IMR-90 (cell line): ENCODE results near the gene CAP2. TPM values are rescaled to one million over a fixed set of nuclear protein-coding genes. Genes with fewer than 3 reads are reported as not detected.

Experiments
- ATAC-seq: fragments of 200-7000 bp; cut with Tn5 transposase; 2 replicates; pipeline ENCODE4 v1.9.1; 2020; ENCODE audit warnings: low read depth, mild to moderate bottlenecking, moderate library complexity
- BruUV-seq: library from RNA; stranded (reverse); fragments of 400-500 nt; replicated peaks from 2 replicates; lab custom pipeline; 2021; lab: Mats Ljungman, UMichigan
- CTCF ChIA-PET: fragments of 300-600 bp; formaldehyde crosslinking; extraction: SDS; loops from one replicate; lab custom pipeline; 2021; ENCODE audit warnings: antibody characterized with exemption; lab: Yijun Ruan, JAX
- POLR2A ChIA-PET: fragments of 300-600 bp; sonication (Branson Sonifier 250); formaldehyde crosslinking; loops from one replicate; lab custom pipeline; 2022; ENCODE audit warnings: antibody characterized with exemption; ENCODE audit not compliant: unreplicated experiment; lab: Charles Lee
- DNase-seq: peaks from one replicate; pipeline ENCODE4 v3.0.0; 2013
- H2AFZ ChIP-seq: replicated peaks from 2 replicates; pipeline ENCODE3; 2013; ENCODE audit warnings: low read length, mild to moderate bottlenecking; ENCODE audit not compliant: poor library complexity
- H2AK5ac ChIP-seq: 2 replicates; pipeline ENCODE4 v1.6.1; 2013; ENCODE audit warnings: low read depth, low read length, inconsistent platforms
- H2AK9ac ChIP-seq: replicated peaks from 2 replicates; pipeline ENCODE3; 2013; ENCODE audit warnings: mild to moderate bottlenecking, low read depth, low read length, moderate library complexity; ENCODE audit not compliant: poor library complexity
- H2BK120ac ChIP-seq: 2 replicates; pipeline ENCODE4 v1.6.1; 2013; ENCODE audit warnings: low read depth, low read length, inconsistent platforms
- H2BK15ac ChIP-seq: 3 replicates; pipeline ENCODE4 v1.6.1; 2013; ENCODE audit warnings: low read depth, low read length, inconsistent platforms
- H2BK20ac ChIP-seq: 2 replicates; pipeline ENCODE4 v1.6.1; 2013; ENCODE audit warnings: low read depth, mild to moderate bottlenecking, inconsistent platforms, low read length, moderate library complexity
- H2BK5ac ChIP-seq: 2 replicates; pipeline ENCODE4 v1.6.1; 2013; ENCODE audit warnings: mild to moderate bottlenecking, low read depth, low read length, inconsistent platforms; ENCODE audit not compliant: poor library complexity, severe bottlenecking
- H3K14ac ChIP-seq: replicated peaks from 2 replicates; pipeline ENCODE4 v1.6.1; 2013; ENCODE audit warnings: low read depth, low read length, inconsistent platforms
- H3K18ac ChIP-seq: 2 replicates; pipeline ENCODE4 v1.6.1; 2013; ENCODE audit warnings: low read depth, low read length, control low read depth
- H3K23ac ChIP-seq: 2 replicates; pipeline ENCODE4 v1.6.1; 2013; ENCODE audit warnings: low read depth, low read length, inconsistent platforms
- H3K27ac ChIP-seq: 2 replicates; pipeline ENCODE4 v1.5.1; 2013; ENCODE audit warnings: mild to moderate bottlenecking, control low read depth, low read length; ENCODE audit not compliant: insufficient read depth
- H3K27me3 ChIP-seq: 2 replicates; pipeline ENCODE4 v1.6.1; 2013; ENCODE audit warnings: low read length; ENCODE audit not compliant: control insufficient read depth, insufficient read depth
- H3K36me3 ChIP-seq: 2 replicates; pipeline ENCODE4 v1.6.1; 2013; ENCODE audit warnings: low read length, mixed read lengths; ENCODE audit not compliant: control insufficient read depth, insufficient read depth
- H3K4ac ChIP-seq: 2 replicates; pipeline ENCODE4 v1.6.1; 2013; ENCODE audit warnings: low read depth, low read length, inconsistent platforms
- H3K4me1 ChIP-seq: 2 replicates; pipeline ENCODE4 v1.6.1; 2013; ENCODE audit warnings: low read length, mixed read lengths; ENCODE audit not compliant: control insufficient read depth, insufficient read depth
- H3K4me2 ChIP-seq: 2 replicates; pipeline ENCODE4 v1.6.1; 2013; ENCODE audit warnings: low read depth, mild to moderate bottlenecking, control low read depth, low read length, moderate library complexity
- H3K4me3 ChIP-seq: 2 replicates; pipeline ENCODE4 v1.5.1; 2013; ENCODE audit warnings: low read depth, mild to moderate bottlenecking, control low read depth, low read length, moderate library complexity; ENCODE audit not compliant: insufficient read depth
- H3K56ac ChIP-seq: 2 replicates; pipeline ENCODE4 v1.6.1; 2013; ENCODE audit warnings: low read length, inconsistent platforms; ENCODE audit not compliant: insufficient read depth; ENCODE audit errors: extremely low read depth
- H3K79me1 ChIP-seq, 2 experiments: 2 replicates each; pipeline ENCODE4 v1.6.1; 2013; ENCODE audit warnings: low read length in 2 of 2, inconsistent platforms in 1 of 2, low read depth in 1 of 2
- H3K9ac ChIP-seq: 2 replicates; pipeline ENCODE4 v1.6.1; 2013; ENCODE audit warnings: low read depth, low read length, control low read depth
- H3K9me1 ChIP-seq: 2 replicates; pipeline ENCODE4 v1.6.1; 2013; ENCODE audit warnings: low read length, inconsistent platforms; ENCODE audit not compliant: insufficient read depth
- H3K9me3 ChIP-seq: 2 replicates; pipeline ENCODE4 v1.6.1; 2013; ENCODE audit warnings: low read length; ENCODE audit not compliant: control insufficient read depth, insufficient read depth
- H4K20me1 ChIP-seq: 2 replicates; pipeline ENCODE4 v1.6.1; 2013; ENCODE audit warnings: low read length, inconsistent platforms; ENCODE audit not compliant: insufficient read depth
- H4K5ac ChIP-seq: 2 replicates; pipeline ENCODE4 v1.6.1; 2013; ENCODE audit warnings: mild to moderate bottlenecking, low read depth, low read length, control low read depth
- H4K8ac ChIP-seq, 2 experiments: 2 replicates each; pipeline ENCODE4 v1.6.1; 2013; ENCODE audit warnings: low read depth in 2 of 2, low read length in 2 of 2, control low read depth in 1 of 2, inconsistent platforms in 1 of 2
- H4K91ac ChIP-seq: 2 replicates; pipeline ENCODE4 v1.6.1; 2013; ENCODE audit warnings: low read depth, low read length, inconsistent platforms; ENCODE audit not compliant: insufficient read depth
- BHLHE40 ChIP-seq: fragments of 150-350 bp; IDR thresholded peaks from 2 replicates; pipeline ENCODE4 v1.6.1; 2016; ENCODE audit warnings: mild to moderate bottlenecking, low read depth, low read length
- CEBPB ChIP-seq: IDR thresholded peaks from 2 replicates; pipeline ENCODE4 v1.6.1; 2012; ENCODE audit warnings: low read depth, low read length, improper control_type of control experiment
- CTCF ChIP-seq: conservative IDR thresholded peaks from 2 replicates; pipeline ENCODE4 v1.5.1; 2012; ENCODE audit warnings: mild to moderate bottlenecking, low read depth, low read length, improper control_type of control experiment
- ELK1 ChIP-seq: fragments of 150-350 bp; IDR thresholded peaks from 2 replicates; pipeline ENCODE4 v1.6.1; 2016; ENCODE audit warnings: low read depth, mild to moderate bottlenecking, low read length, moderate library complexity, borderline replicate concordance
- FOS ChIP-seq: fragments of 150-350 bp; IDR thresholded peaks from 2 replicates; pipeline ENCODE4 v1.6.1; 2016; ENCODE audit warnings: low read depth, low read length
- NFE2L2 ChIP-seq: fragments of 150-350 bp; IDR thresholded peaks from 2 replicates; pipeline ENCODE4 v1.6.1; 2016; ENCODE audit warnings: low read depth, mild to moderate bottlenecking, low read length
- POLR2A ChIP-seq: IDR thresholded peaks from 2 replicates; pipeline ENCODE4 v1.6.1; 2012; ENCODE audit warnings: mild to moderate bottlenecking, low read depth, low read length
- RAD21 ChIP-seq: IDR thresholded peaks from 2 replicates; pipeline ENCODE4 v1.6.1; 2012; ENCODE audit warnings: low read length, improper control_type of control experiment
- RCOR1 ChIP-seq: IDR thresholded peaks from 2 replicates; pipeline ENCODE4 v1.6.1; 2012; ENCODE audit warnings: mild to moderate bottlenecking, low read length, improper control_type of control experiment; ENCODE audit not compliant: insufficient replicate concordance
- USF2 ChIP-seq: fragments of 150-350 bp; IDR thresholded peaks from 2 replicates; pipeline ENCODE4 v1.6.1; 2017; ENCODE audit warnings: mild to moderate bottlenecking, antibody characterized with exemption, low read length, low read depth
- WGBS, 2 experiments: methylation state at CpG; one replicate each; pipeline versions ENCODE4 v1.1.5 to v1.1.7; 2013; ENCODE audit warnings: missing lambda C conversion rate in 2 of 2; ENCODE audit not compliant: insufficient read length in 1 of 2; ENCODE audit errors: extremely low coverage in 2 of 2; 5-methylcytosine and 5-hydroxymethylcytosine counted together
- dilution Hi-C: fragments of 300-500 bp; cut with HindIII; formaldehyde crosslinking; loops from one replicate; pipeline ENCODE4 v1.14.3; 2018; ENCODE audit warnings: low sequenced_read_pairs; ENCODE audit not compliant: unreplicated experiment
- in situ Hi-C: fragments of 300-500 bp; cut with MboI; formaldehyde crosslinking; loops from 3 replicates; pipeline ENCODE4 v1.14.3; 2019; ENCODE audit warnings: low sequenced_read_pairs, inconsistent platforms, mixed read lengths
- intact Hi-C: fragments of 100-400 bp; cut with micrococcal nuclease; formaldehyde crosslinking; loops from 2 replicates; pipeline ENCODE4 v1.10.0; 2022
- polyA plus RNA-seq, 3 experiments: library from polyadenylated mRNA; depleted of rRNA; stranded (reverse); fragments of >200 nt; gene quantifications; 2 replicates each; pipeline ENCODE4 v1.2.3, GENCODE V29; 2012; ENCODE audit warnings: low replicate concordance in 1 of 3
- total RNA-seq: library from RNA; depleted of rRNA; stranded (reverse); fragments of >200 nt; gene quantifications from 2 replicates; pipeline ENCODE4 v1.2.3, GENCODE V29; 2012

CAP2 gene
- total and polyA plus RNA-seq, 2 of the 4 experiments (the other 2 are of a cell fraction): 14.5 to 27.5 TPM

- no peak overlapping the region for H3K18ac ChIP-seq
- H3K56ac ChIP-seq: no peak overlapping the region
- peaks cover 22% of the 10 kb centered on the region for H3K4me1 ChIP-seq
- H3K9ac ChIP-seq: no peak overlapping the region
- H3K27ac ChIP-seq: no peak overlapping the region
- peaks cover 20% of the 10 kb centered on the region for H3K9me1 ChIP-seq
- H3K36me3 ChIP-seq: no peaks in the 10 kb centered on the region
- no peak overlapping the region for H3K4me3 ChIP-seq
- H2AFZ ChIP-seq: no peak overlapping the region
- in situ Hi-C loops: no loop called here
- no peak overlapping the region for H3K4me2 ChIP-seq
- peak overlapping the region; percentile 51; the same call in 1 of the 2 replicates for H2AK5ac ChIP-seq
- H2AK9ac ChIP-seq: no peak overlapping the region
- H3K4ac ChIP-seq: peak overlapping the region; percentile 56
- no peaks in the 10 kb centered on the region for H3K9me3 ChIP-seq
- DNase-seq: no peak
- H3K23ac ChIP-seq: no peak overlapping the region
- no peaks in the 10 kb centered on the region for H3K27me3 ChIP-seq
- no peak for ATAC-seq
- H2BK5ac ChIP-seq: no peak overlapping the region
- H2BK20ac ChIP-seq: 0 out of 2 replicates have a peak overlapping the region, but pooled peaks have one; percentile 26
- no peak overlapping the region for H4K8ac ChIP-seq
- H4K20me1 ChIP-seq: peaks cover 11% of the 10 kb centered on the region; the same call in 1 of the 2 replicates
- H4K5ac ChIP-seq: no peak overlapping the region
- WGBS, 2 experiments: 100% methylated on average over 2 of the region's 2 CpGs; no CpG with 5 or more reads in 1 of the 2 experiments
- ChIA-PET POLR2A (no interaction called here), CTCF (no interaction called here)
- H2BK15ac ChIP-seq: no peak overlapping the region
- 0 out of 2 replicates have a peak overlapping the region, but pooled peaks have one; percentile 39 for H2BK120ac ChIP-seq
- no peak overlapping the region for H4K91ac ChIP-seq
- TF ChIP-seq USF2 (no peak), NFE2L2 (no peak), ELK1 (no peak), RAD21 (no peak), BHLHE40 (no peak), POLR2A (no peak), FOS (no peak), RCOR1 (no peak), CEBPB (no peak), CTCF (no peak)
- BruUV-seq: no TSS peak
- peaks cover 29 to 74% of the 10 kb centered on the region in 2 experiments for H3K79me1 ChIP-seq
- intact Hi-C loops: loop anchor here (5.0 kb wide), 1 partner anchor 248 kb away; no protein-coding TSS in a partner anchor
- dilution Hi-C loops: no loop called here
- peak overlapping the region; percentile 64; the same call in 1 of the 2 replicates for H3K14ac ChIP-seq
Observed at GRCh38 chr6:17415321-17415720, 21.9 kb downstream of the CAP2 start.
